Natural killer cell treated with Interleukin-12 subunit alpha and Interleukin-12 subunit beta and Interleukin-15 and Interleukin-18, amount 100 ng/mL, for 72 hours (primary cell): ENCODE results near the gene TRAPPC1. TPM values are rescaled to one million over a fixed set of nuclear protein-coding genes. Genes with fewer than 3 reads are reported as not detected.

Experiments used
- ATAC-seq, 2 donors: fragments of 150-1000 bp; cut with Tn5 transposase in 1 of 2; sonication (Bioruptor Pico), chemical (Tn5 transposase) in 1 of 2; 2 replicates each; pipeline ENCODE4 v1.10.0; 2021
- DNase-seq: peaks from one replicate; pipeline ENCODE4 v3.0.0; 2022; ENCODE audit warnings: low spot score
- H3K27ac Mint-ChIP-seq, 2 donors: 1 replicate in 1 of 2; 2 replicates in 1 of 2; pipeline ENCODE4 v1.8.0; 2022; ENCODE audit warnings: mixed read lengths in 2 of 2, mild to moderate bottlenecking in 1 of 2, moderate library complexity in 1 of 2
- H3K27me3 Mint-ChIP-seq, 2 donors: 1 replicate in 1 of 2; 2 replicates in 1 of 2; pipeline ENCODE4 v1.8.0; 2022; ENCODE audit warnings: mixed read lengths in 2 of 2
- H3K36me3 Mint-ChIP-seq: one replicate; pipeline ENCODE4 v1.8.0; 2022; ENCODE audit warnings: mixed read lengths
- H3K4me1 Mint-ChIP-seq, 2 donors: 1 replicate in 1 of 2; 2 replicates in 1 of 2; pipeline ENCODE4 v1.8.0; 2022; ENCODE audit warnings: low read depth in 2 of 2, mixed read lengths in 2 of 2, mild to moderate bottlenecking in 1 of 2
- H3K4me3 Mint-ChIP-seq: one replicate; pipeline ENCODE4 v1.8.0; 2022; ENCODE audit warnings: mixed read lengths
- H3K9me3 Mint-ChIP-seq: 2 replicates; pipeline ENCODE4 v1.8.0; 2022; ENCODE audit warnings: mixed read lengths
- total RNA-seq, 2 donors: library from RNA; stranded (reverse); gene quantifications; one replicate each; pipeline ENCODE4 v1.2.3, GENCODE V29; 2022

The TRAPPC1 gene
- total RNA-seq, 2 donors from 2014 or later = 162 to 217 TPM

GRCh38 chr17:7909089-7909488, 22.7 kb downstream of the TRAPPC1 start:
- ATAC-seq (no peak), DNase-seq (no peak)
- H3K4me3 Mint-ChIP-seq = no peak overlapping the region
- H3K9me3 Mint-ChIP-seq = no peaks in the 10 kb centered on the region
- no peaks in the 10 kb centered on the region for H3K27me3 Mint-ChIP-seq
- peaks cover 9% of the 10 kb centered on the region in 2 donors for H3K4me1 Mint-ChIP-seq
- no peak overlapping the region for H3K27ac Mint-ChIP-seq
- peaks cover 29% of the 10 kb centered on the region for H3K36me3 Mint-ChIP-seq

GRCh38 chr17:7903154-7904103, 28.3 kb downstream of the TRAPPC1 start:
- DNase-seq (no peak), ATAC-seq (no peak)
- no peaks in the 10 kb centered on the region for H3K9me3 Mint-ChIP-seq
- no peaks in the 10 kb centered on the region for H3K27me3 Mint-ChIP-seq
- no peak overlapping the region for H3K4me3 Mint-ChIP-seq
- H3K36me3 Mint-ChIP-seq = peaks cover 30% of the 10 kb centered on the region
- no peaks in the 10 kb centered on the region for H3K4me1 Mint-ChIP-seq
- no peak overlapping the region for H3K27ac Mint-ChIP-seq

- H3K4me1 Mint-ChIP-seq = peaks cover 0 to 17% of the 10 kb centered on the region in 2 donors
- peaks cover 46% of the 10 kb centered on the region for H3K36me3 Mint-ChIP-seq
- no peaks in the 10 kb centered on the region for H3K27me3 Mint-ChIP-seq
- ATAC-seq (no peak), DNase-seq (no peak)
- peak overlapping the region in 1 of 2 donors; percentile 64 for H3K27ac Mint-ChIP-seq
- no peak overlapping the region for H3K4me3 Mint-ChIP-seq
- no peaks in the 10 kb centered on the region for H3K9me3 Mint-ChIP-seq
These were observed 34.0 kb downstream of the TRAPPC1 start for GRCh38 chr17:7897773-7898172.

DNA sequence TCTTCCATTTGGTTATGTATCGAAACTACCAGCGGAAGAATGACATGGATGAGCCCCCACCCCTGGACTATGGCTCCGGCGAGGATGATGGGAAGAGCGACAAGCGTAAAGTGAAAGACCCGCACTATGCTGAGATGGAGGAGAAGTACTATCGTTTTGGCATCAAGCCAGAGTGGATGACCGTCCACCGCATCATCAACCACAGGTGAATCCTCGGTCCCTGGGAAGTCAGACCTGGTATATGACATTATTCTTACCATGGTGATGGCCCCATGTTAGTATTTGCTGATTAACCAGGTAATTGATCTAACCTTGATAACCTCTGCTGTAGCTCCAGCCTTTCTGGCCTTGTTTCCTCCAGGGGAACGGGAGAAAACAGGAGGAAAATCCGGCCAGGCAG, 34.7 kb downstream of the TRAPPC1 start:
- peaks cover 42% of the 10 kb centered on the region for H3K36me3 Mint-ChIP-seq
- no peaks in the 10 kb centered on the region for H3K9me3 Mint-ChIP-seq
- H3K4me3 Mint-ChIP-seq = no peak overlapping the region
- peak overlapping the region in 1 of 2 donors; percentile 43 for H3K27ac Mint-ChIP-seq
- H3K4me1 Mint-ChIP-seq = peaks cover 0 to 17% of the 10 kb centered on the region in 2 donors
- no peaks in the 10 kb centered on the region for H3K27me3 Mint-ChIP-seq
- DNase-seq = no peak
- no peak for ATAC-seq

- Mint-ChIP-seq H3K36me3 (peaks cover 47% of the 10 kb centered on the region), H3K9me3 (no peaks in the 10 kb centered on the region), H3K4me1 (peaks cover 0 to 17% of the 10 kb centered on the region in 2 donors), H3K27ac (peak overlapping the region in 1 of 2 donors; percentile 26), H3K27me3 (no peaks in the 10 kb centered on the region), H3K4me3 (no peak overlapping the region)
- DNase-seq (no peak), ATAC-seq (no peak)
These were observed 36.9 kb downstream of the TRAPPC1 start for GRCh38 chr17:7894866-7895265.

- H3K9me3 Mint-ChIP-seq = no peaks in the 10 kb centered on the region
- DNase-seq = no peak
- peaks cover 0 to 17% of the 10 kb centered on the region in 2 donors for H3K4me1 Mint-ChIP-seq
- no peak for ATAC-seq
- peaks cover 42% of the 10 kb centered on the region for H3K36me3 Mint-ChIP-seq
- H3K4me3 Mint-ChIP-seq = no peak overlapping the region
- no peaks in the 10 kb centered on the region for H3K27me3 Mint-ChIP-seq
- H3K27ac Mint-ChIP-seq = peak overlapping the region in 1 of 2 donors; percentile 26
These were observed 37.5 kb downstream of the TRAPPC1 start for GRCh38 chr17:7894226-7894625.

GRCh38 chr17:7893187-7893880, 38.4 kb downstream of the TRAPPC1 start:
- peaks cover 0 to 17% of the 10 kb centered on the region in 2 donors for H3K4me1 Mint-ChIP-seq
- H3K9me3 Mint-ChIP-seq = no peaks in the 10 kb centered on the region
- H3K27me3 Mint-ChIP-seq = no peaks in the 10 kb centered on the region
- H3K36me3 Mint-ChIP-seq = peaks cover 36% of the 10 kb centered on the region
- ATAC-seq (no peak), DNase-seq (no peak)
- H3K27ac Mint-ChIP-seq = peak overlapping the region in 1 of 2 donors; percentile 56
- H3K4me3 Mint-ChIP-seq = no peak overlapping the region

GRCh38 chr17:7889166-7889955, 42.4 kb downstream of the TRAPPC1 start:
- Mint-ChIP-seq H3K4me3 (no peak overlapping the region), H3K36me3 (peaks cover 6% of the 10 kb centered on the region), H3K9me3 (no peaks in the 10 kb centered on the region), H3K27me3 (no peaks in the 10 kb centered on the region), H3K4me1 (peaks cover 0 to 6% of the 10 kb centered on the region in 2 donors), H3K27ac (no peak overlapping the region)
- DNase-seq (no peak), ATAC-seq (no peak)

DNA sequence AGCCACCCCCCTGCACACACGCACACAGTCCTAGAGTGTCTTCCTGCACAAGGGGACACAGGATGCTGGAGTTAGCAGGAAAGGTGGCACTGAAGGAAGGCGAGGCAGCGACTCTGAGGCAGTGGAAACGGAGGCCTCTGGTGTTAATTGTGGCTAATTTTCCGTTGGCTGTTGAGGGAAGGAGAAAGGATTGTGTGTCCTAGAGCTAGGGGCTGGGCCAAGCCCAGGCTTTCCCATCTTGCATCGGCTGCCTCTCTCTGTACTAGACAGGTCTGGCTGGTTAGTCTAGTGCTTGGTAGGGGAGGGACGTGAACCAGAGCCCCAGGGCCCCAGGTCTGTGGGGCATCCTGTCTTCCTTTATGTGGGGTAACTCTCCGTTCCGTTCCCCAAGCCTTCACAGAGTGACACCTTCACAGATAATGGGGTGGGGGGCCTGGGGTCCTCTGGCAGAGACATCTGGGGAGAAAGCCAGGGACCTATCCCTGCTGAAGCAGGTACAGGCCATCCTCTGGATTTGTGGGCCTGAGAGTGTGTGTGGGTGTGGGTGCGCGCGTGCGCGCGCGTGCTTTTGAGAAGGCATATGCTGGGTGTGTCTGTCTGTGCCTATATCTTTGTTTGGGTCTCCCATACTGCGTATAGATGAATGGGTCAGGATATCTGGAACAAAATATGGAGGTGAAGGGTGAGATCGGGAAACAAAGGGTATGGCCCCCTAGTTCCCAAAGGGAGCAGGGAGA, 43.4 kb downstream of the TRAPPC1 start, which contains the start of gene CHD3:
Gene CHD3, plus strand, starts transcription at position 606 of the 737 bp plus-strand sequence. CDS start 212 bp downstream, outside the sequence.
- ATAC-seq (no peak), DNase-seq (no peak)
- H3K4me1 Mint-ChIP-seq = peaks cover 0 to 6% of the 10 kb centered on the region in 2 donors
- H3K36me3 Mint-ChIP-seq = peaks cover 6% of the 10 kb centered on the region
- H3K9me3 Mint-ChIP-seq = no peaks in the 10 kb centered on the region
- no peak within 1 kb of the TSS for H3K27ac Mint-ChIP-seq
- no peaks in the 10 kb centered on the region for H3K27me3 Mint-ChIP-seq
- no peak within 1 kb of the TSS for H3K4me3 Mint-ChIP-seq

DNA sequence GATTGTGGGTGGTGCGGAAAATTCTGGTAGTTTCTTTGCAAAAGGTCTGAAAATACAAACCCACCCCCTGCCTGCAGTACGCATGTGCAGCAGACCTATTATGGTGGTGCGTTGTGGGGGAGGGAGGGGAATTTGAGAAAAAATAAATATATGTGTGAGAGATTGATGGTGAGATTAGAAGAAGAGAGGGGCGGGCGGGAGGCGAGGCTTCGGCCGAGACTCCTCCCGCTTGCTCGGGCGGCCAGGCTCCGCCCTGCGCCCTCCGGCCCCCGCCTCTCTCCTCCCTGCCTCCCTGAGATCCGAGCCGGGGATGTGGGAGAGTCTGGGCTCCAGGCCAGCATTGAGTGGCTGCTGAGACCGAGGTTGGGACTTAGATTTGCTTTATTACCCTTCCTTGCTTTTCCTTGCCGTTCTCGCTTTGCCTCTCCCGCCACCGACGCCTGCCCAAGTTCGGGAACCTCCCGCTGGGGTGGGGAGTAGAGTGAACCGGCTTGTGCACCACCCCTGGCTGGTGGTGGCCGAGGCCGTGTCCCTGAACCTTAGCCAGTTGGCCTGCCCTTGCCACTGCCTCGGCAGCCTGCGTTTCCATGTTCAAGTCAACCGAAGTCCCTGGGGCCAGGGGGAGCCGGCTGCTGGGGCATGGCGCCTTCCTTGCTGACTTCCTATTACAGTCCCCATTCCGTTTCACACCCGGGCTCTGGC, 44.1 kb downstream of the TRAPPC1 start:
- peaks cover 0 to 6% of the 10 kb centered on the region in 2 donors for H3K4me1 Mint-ChIP-seq
- H3K27me3 Mint-ChIP-seq = no peaks in the 10 kb centered on the region
- ATAC-seq = peak; percentile 87 to 88

DNA sequence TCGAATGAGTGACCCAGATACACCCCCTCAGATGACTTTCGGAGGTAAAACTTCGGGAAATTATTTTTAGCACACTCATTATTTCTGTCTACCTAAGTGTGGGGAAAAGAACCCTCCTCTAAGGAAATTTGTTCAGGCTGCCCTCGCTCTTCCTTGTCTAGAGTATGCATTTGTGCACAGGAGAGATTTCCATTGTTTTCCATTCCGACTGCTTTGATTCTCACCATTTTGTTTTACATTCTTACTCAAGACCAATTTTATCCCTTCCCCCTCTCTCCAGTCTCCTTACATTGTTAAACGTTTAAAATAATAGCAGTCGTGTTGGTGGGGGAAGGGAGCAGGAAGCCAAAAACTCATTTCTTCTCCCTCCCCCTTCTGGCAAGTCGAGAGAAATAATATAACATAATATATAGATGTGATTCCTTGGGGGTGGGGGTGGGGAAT, 44.7 kb downstream of the TRAPPC1 start:
- Mint-ChIP-seq H3K27ac (no peak overlapping the region), H3K4me1 (peaks cover 0 to 6% of the 10 kb centered on the region in 2 donors), H3K36me3 (peaks cover 6% of the 10 kb centered on the region), H3K9me3 (no peaks in the 10 kb centered on the region), H3K4me3 (no peak overlapping the region), H3K27me3 (no peaks in the 10 kb centered on the region)
- ATAC-seq = no peak
- DNase-seq = no peak

More for the DNA sequence above, 44.1 kb downstream of the TRAPPC1 start:
- Mint-ChIP-seq H3K27ac (no peak overlapping the region), H3K4me3 (no peak overlapping the region), H3K36me3 (peaks cover 6% of the 10 kb centered on the region), H3K9me3 (no peaks in the 10 kb centered on the region)
- peak; percentile 85 for DNase-seq

DNA sequence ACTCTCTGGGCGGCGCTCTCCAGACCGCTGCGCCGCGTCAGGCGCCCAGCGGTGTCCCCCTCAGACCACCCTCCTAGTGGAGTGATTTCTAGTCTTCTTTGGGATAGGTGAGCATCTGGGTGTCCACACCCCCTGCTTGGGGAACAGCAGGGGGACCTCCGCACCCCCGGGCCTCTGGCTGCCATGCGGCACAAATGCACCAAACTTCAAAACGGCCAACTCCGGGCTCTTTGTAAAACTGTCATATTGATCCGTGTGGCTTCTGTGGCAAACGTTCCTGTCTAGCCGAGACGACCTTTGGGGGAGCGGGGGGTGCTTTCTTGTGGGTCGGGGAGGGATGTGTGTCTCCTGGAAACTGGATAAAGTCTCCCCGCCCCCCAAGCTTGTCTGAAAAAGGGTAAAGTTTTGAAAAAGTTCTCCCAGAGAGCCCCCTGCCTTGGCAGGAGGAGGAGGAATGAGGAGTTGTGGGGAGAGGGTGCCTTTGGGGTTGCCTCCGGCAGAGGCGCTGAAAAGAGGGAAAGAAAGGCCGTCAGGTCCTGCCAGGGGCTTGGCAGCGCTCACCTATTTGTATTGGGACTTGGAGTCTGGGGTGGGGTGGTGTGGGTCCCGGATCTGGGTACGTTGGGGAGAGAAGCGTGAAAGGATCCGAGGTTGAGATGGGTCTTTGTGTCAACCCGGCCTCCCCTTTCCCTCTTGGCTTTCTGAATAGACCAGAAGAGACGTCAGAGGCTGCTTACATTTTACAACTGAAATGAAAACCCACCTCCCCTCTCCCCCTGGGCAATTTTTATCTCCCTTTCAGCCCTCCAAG, 45.3 kb downstream of the TRAPPC1 start:
- ATAC-seq = peak in 1 of 2 donors; percentile 22
- H3K27me3 Mint-ChIP-seq = no peaks in the 10 kb centered on the region
- H3K9me3 Mint-ChIP-seq = no peaks in the 10 kb centered on the region
- H3K27ac Mint-ChIP-seq = no peak overlapping the region
- no peak for DNase-seq
- no peak overlapping the region for H3K4me3 Mint-ChIP-seq
- H3K4me1 Mint-ChIP-seq = peaks cover 0 to 6% of the 10 kb centered on the region in 2 donors
- H3K36me3 Mint-ChIP-seq = peaks cover 6% of the 10 kb centered on the region
